Right forelimb (tissue), 1 donor: ENCODE results near the gene PXYLP1.

Experiments
- DNase-seq: peaks from one replicate; pipeline ENCODE4 v3.0.0-alpha.2; 2018

Gene PXYLP1

DNA sequence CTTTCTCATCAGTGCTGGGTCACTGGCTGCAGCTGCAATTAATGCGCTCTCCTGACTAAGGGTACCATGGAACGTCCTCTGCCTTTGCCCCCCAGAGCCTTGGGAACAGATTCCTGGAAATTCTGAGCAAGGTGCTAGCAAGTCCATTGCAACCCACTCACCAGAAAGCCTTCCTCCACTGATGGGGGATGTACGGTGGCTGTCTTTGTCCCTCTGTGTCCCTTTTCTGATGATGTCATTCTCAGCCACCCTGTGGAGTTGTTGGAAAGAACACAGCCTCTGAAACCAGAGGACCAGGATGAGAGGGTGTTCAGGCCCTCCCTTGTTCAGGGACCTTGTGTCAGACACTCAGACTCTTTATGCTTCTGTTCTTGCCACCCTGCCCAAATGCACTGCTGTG lies 98.6 kb downstream of the PXYLP1 start:
- DNase-seq: no peak

DNA sequence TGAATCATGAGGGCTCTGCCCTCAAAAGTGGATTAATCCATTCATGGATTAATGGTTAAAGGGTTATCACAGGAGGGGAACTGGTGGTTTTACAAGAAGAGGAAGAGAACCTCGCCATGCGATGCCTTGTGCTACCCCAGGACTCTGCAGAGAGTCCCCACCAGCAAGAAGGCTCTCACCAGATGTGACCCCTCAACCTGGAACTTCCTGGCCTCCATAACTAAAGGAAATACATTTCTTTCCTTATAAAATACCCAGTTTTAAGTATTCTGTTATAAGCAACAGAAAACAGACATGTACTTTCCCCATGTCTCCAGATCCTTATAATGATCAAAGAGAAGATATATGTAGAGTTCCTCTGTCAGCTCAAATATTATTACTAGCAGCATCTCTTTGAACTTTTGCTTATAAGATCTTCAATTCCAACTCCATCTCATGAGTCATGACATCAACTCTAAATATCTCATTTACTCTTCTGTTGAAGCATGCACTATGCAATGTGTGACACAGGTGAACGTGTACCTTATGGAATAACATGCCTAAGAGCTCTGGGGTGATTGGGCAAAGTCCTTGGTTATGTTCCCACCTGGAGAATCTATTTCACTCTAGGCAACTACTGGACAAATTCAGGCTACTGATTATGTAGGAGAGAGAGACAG lies 99.2 kb downstream of the PXYLP1 start:
- DNase-seq: no peak

DNA sequence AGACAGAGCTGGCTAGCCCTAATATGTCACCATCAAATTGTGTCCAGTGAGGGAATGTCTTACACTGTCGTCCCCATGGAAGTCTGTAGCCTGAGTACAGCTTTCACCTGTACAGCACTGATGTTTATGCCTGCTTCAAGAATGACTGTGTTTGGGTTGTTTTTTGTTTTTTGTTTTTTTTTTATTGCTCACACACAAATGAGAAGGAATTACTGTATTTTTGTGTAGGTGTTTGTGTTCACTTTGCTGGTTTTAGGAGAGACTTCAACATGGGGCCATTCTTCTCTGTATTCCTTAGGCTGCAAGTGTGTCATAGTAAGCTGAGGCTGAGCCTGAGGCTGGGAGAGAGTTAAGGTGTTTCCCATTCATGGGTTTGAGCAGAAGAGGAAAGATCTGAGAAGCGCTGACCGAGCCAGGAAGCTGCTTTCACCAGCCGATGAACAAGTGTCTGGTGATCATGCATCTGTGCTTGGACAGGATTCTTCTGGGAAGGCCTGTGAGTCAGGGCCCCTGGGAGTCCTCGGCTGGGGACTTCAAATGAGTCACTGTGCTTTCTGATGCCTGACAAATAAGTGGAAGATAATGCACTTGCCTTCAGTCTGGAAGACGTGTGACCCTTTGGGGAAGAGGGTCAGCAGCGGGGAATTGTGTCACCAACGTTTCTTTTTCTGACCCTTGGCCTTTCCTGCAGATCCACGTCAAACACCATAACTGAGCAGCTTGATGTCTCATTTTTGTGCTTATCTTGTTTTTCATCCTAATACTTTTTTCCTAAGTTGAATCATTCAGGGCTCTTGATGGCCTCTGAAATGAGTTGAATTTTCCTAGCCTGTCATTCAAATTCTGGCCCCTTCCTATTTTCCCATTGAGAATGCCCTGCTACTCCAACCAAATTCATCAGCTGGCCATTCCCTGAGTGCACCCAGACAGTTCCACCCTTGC lies 100.0 kb downstream of the PXYLP1 start:
- no peak for DNase-seq

DNA sequence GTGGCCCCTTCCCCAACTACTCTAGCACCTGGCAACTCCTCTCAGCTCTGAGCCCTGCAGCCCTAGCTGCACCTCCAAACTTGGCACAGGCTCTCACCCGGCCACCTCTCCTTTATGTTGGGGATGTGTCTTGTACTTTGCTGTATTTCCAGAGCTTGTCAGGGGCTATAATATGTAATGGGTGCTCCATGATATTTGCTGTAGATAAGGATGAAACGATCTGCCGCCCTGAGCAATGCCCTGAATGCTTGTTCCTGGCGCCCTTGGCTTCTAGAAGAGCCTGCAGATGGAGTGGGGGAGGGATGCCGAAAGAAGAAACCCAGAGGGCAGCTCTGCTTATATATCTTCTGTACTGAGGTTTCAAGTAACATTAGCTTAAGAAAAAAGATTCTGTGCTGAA lies 100.8 kb downstream of the PXYLP1 start:
- DNase-seq: no peak

DNA sequence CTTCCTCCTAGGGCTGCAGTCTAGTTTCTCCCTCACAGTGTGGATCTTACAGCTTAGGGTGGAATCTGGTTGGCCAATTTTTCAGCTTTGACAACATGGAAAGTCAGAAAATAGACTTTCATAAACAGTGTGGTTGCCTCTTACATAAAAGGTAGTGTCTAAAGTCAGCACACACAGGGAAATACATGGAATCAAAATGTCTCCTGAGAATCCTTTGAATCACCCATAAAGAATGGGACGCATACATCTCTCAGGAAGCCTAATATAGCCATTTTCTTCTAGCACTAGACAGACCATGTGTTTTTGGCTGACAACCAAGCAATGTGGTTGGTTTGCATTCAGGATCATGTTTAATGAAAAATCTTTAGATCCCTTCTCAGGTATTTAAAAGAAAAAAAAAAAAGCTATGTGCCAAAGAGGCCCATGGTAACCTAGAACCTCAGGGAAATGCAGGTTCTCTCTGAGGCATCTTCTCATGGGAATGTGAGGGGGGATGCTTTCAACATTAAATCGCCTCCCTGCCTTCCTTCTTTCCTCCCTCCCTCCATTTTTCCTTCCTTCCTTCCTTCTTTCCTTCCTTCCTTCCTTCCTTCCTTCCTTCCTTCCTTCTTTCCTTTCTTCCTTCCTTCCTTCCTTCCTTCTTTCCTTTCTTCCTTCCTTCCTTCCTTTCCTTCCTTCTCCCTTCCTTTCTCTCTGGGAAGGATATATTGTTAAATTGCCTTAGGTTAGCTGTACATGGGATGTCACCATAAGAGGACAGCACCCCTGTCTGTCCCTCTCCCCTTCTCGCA lies 102.4 kb downstream of the PXYLP1 start:
- no peak for DNase-seq

DNA sequence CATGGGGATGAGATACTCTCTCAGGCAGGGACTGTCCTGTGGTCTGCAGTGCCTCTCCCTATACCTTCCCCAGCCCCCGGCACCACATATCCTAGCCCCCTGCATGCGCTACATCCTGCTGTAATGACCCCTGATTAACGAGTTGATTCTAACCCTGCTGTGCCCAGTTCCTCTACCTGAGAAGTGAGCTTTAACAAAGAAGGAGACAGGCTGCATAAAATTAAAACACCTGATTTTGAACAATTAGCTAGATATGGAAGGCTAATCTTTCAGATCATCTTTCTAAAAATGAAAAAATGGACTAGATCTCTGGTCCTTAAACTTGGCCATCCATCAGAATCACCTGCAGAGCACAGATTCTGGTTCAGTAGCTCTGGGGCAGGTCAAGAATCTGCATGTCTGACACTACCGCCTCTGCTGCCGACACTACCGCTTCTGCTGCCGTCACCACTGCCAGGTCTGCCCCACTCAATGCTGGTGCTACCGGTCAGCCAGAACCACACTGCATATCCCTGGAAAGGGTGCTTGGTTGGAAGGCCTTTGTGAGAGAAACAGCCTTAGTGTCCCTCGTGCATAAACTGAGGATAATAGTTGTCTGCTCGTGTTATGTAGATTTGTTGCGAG lies 103.1 kb downstream of the PXYLP1 start:
- no peak for DNase-seq

DNA sequence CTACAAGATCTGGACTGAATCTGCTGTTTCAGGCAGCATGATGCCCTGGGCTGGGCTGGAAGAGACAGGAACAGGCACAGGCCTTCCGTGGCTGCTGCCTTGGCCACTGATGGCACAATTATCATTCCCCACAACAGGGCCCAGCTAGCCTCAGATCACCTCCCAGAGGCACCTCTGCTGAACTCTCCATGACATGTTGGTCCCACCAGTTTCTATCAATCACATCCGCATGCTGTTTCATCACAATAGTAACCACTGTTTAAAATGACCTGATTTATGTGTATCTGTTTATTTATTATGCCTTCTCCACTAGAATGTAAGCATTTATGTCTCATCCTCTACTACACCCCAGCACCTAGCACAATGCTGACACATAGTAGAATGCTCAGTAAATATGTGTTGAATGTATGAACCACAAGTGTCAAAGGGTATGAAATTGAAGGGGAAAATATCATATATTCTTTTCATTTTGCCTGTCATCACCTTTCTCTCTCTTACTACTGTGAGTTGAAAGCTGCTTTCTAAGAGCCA lies 104.0 kb downstream of the PXYLP1 start:
- no peak for DNase-seq

DNA sequence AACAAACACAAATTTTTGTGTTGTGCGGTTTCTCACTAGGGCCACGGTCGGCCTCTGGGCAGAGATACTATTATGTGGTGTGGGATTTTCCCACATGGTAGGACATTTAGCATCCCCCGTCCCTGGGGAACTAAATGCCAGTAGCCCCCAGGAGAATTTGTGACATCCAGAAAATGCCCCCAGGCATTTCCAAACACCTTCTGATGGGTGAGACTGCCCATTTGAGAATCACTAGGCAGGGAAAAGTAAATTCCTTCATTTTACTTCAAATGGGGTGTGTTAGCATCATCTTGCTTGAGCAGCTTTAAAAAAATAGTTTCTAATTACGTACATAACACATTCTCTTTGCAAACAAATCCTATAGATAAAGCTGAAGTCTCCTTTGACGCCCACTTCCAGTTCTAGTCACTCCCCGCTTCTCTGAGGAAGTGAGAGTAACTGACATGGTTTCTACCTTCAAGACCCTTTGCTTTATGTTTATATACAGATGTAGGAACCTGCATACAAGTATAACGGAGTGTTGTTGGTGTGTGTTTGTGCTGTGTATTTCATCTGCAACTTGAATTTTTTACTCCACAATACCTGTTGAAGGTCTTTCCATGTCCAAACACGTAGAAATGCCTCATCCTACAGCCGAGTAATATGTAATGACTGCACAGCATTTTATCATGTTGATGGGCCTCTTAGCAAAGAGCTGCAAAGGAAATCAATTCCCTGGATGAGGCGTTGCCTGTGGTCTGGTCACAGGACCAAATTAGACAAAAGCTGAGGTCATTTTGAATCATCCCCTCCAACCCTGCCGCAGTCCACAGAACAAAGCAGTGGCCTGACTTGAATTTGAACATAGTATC lies 105.3 kb downstream of the PXYLP1 start:
- no peak for DNase-seq

DNA sequence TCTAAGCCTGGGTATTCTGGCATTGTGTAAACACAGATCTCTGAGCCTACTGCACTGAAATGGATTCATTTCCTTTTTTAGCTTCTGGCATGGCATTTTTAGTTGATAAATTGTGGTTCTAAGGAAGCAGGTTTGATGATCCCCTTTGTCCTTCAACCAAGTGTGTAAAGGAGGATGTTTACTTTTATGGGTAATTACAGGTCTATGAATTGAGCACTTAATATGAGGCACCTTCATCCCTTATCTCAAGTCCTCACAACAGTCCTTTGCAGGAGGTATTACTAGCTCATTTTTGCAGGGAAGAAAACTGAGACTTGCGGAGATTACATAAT lies 105.9 kb downstream of the PXYLP1 start:
- DNase-seq: no peak

DNA sequence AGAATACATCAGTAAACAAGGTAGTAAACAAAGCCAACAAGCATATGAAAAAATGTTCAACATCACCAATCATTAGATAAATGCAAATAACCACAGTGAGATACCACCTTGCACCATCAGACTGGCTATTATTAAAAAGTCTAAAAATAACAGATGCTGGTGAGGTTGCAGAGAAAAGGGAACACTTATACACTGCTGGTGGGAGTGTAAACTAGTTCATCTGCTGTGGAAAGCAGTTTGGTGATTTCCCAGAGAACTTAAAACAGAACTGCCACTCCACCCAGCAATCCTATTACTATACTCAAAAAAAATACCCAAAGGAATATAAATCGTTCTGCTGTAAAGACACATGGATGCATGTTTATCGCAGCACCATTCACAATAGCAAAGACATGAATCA lies 106.4 kb downstream of the PXYLP1 start:
- no peak for DNase-seq

DNA sequence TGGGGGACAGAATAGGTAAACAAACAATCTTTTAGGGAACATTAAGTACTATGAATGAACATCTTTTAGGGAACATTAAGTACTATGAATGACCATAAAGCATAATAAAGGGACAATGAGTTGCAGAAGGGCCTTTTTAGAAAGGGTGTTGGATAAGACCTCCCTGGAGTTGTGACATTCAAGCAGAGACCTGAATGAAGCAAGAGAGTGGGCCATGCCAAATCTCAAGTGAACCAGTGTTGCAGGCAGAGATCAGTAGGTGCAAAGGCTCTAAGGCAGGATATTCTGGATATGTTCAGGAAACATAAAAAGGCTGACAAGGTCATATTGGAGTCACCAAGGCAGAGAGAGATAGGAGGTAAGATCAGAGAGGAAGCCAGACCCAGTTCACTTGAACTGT lies 107.3 kb downstream of the PXYLP1 start:
- no peak for DNase-seq

DNA sequence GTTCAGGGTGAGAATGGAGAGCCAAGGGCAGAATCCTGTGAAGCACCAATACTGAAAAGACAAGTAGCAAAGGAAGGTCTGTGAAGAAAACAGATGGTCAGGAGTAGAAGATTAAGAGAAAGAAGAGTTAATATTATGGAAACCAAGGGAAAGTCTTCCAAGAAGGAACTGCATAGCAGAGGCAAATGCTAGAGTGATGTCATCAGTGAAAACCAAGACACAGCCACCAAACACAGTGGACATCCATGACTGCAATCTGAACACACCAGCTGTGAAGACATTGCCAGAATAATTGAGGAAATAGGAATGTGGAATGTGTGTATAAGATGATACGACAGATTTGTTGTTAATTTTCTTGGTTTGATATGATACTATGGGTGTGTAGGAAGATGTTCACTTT lies 109.9 kb downstream of the PXYLP1 start:
- no peak for DNase-seq

DNA sequence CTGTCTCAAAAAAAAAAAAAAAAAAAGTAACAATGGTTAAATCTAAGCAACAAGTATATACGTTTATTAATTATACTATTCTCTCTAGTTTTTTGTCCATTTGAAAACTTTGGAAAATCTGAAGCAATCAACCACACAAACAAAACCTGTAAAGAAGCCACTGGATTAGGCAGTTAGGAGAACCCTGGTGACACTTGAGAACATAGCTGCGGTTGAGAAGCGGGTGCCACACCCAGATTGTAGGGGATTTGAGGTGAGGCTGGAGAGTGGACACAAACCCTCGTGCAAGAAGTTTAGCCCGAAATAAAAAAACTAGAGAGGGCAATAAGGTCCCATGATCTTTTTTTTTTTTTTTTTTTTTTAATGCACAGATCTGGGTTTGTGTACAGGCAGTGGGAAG lies 110.8 kb downstream of the PXYLP1 start:
- DNase-seq: no peak

DNA sequence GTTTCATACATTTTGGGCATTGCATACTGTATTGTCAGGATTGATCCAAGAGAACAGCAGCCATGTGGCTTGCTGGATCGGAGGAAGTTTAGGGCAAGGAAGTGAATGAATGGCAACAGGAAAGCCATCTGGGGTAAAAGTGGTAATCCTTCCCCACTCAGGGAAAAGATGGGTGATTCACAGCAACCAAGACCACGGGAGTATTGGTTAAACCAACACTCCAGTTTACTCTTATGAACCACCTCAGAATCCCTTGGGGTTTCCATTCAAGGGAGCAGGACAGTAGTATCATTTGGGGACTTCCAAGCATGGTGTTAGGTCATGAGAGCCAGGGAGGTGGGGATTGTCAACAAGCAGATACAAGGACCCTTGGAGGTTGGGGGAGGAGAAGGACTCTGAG lies 111.5 kb downstream of the PXYLP1 start:
- DNase-seq: no peak

DNA sequence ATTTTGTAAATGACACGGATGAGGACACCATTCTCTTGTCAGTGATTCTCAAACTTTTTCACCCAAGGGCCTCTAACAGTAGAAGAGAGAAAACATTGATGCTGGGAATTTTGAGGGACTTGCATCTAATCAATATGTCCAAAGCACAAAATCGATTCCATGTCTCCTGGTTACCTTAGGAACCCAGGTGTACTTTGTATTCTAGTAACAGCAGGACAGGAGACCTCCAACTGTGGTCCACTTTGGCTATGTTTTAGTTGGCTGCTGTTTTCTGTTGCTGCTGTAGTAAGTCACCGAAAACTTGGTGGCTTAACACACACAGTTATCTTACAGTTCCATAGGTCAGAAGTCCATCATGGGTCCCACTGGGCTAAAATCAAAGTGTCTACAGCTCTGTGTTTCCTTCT lies 112.2 kb downstream of the PXYLP1 start:
- no peak for DNase-seq
